GM23338 (cell line): ENCODE data around the gene RASL12. TPM values are rescaled to one million over a fixed set of nuclear protein-coding genes. Genes with fewer than 3 reads are reported as not detected.

Source experiments
- ATAC-seq: fragments of 200-7000 bp; cut with Tn5 transposase; 3 replicates; pipeline ENCODE4 v1.9.1; 2020
- DNase-seq: peaks from one replicate; pipeline ENCODE4 v3.0.0-alpha.2; 2015; ENCODE audit warnings: low spot score
- H2AFZ ChIP-seq: fragments of 200-600 bp; sonication (generic); 2 replicates; pipeline ENCODE4 v1.8.0; 2016; ENCODE audit warnings: antibody characterized with exemption, mild to moderate bottlenecking, moderate library complexity
- H3F3A ChIP-seq: fragments of 200-600 bp; sonication (generic); replicated peaks from 2 replicates; pipeline ENCODE4 v1.8.0; 2017; ENCODE audit warnings: antibody characterized with exemption, mixed run types, low read depth
- H3K27ac ChIP-seq: fragments of 200-600 bp; sonication (generic); 2 replicates; pipeline ENCODE4 v1.6.1; 2016; ENCODE audit warnings: low read depth
- H3K27me3 ChIP-seq: fragments of 200-600 bp; sonication (generic); 2 replicates; pipeline ENCODE4 v1.8.0; 2016; ENCODE audit warnings: mild to moderate bottlenecking, mixed run types, moderate library complexity; ENCODE audit not compliant: insufficient read depth
- H3K36me3 ChIP-seq: fragments of 200-600 bp; sonication (generic); 2 replicates; pipeline ENCODE4 v1.8.0; 2016; ENCODE audit warnings: mild to moderate bottlenecking; ENCODE audit not compliant: insufficient read depth
- H3K4me1 ChIP-seq: fragments of 200-600 bp; sonication (generic); 2 replicates; pipeline ENCODE4 v1.8.0; 2016; ENCODE audit warnings: mild to moderate bottlenecking, moderate library complexity; ENCODE audit not compliant: insufficient read depth
- H3K4me2 ChIP-seq: fragments of 200-600 bp; sonication (generic); 2 replicates; pipeline ENCODE4 v1.7.1; 2017; ENCODE audit warnings: mixed run types
- H3K4me3 ChIP-seq: fragments of 200-600 bp; sonication (generic); 2 replicates; pipeline ENCODE4 v1.6.1; 2016; ENCODE audit warnings: mixed run types
- H3K79me2 ChIP-seq: fragments of 200-600 bp; sonication (generic); replicated peaks from 2 replicates; pipeline ENCODE4 v1.8.0; 2017; ENCODE audit warnings: mild to moderate bottlenecking; ENCODE audit not compliant: insufficient read depth
- H3K9me2 ChIP-seq: fragments of 200-600 bp; sonication (generic); 2 replicates; pipeline ENCODE4 v1.8.0; 2017; ENCODE audit not compliant: insufficient read depth
- H4K20me1 ChIP-seq: fragments of 200-600 bp; sonication (generic); replicated peaks from 2 replicates; pipeline ENCODE4 v1.8.0; 2017; ENCODE audit warnings: mild to moderate bottlenecking; ENCODE audit not compliant: insufficient read depth
- H3K27ac Mint-ChIP-seq: 2 replicates; pipeline ENCODE4 v1.8.0; 2020; ENCODE audit warnings: inconsistent platforms, mild to moderate bottlenecking, moderate library complexity, mixed read lengths
- H3K27me3 Mint-ChIP-seq: 3 replicates; pipeline ENCODE4 v1.8.0; 2022; ENCODE audit warnings: low read depth, mild to moderate bottlenecking, moderate library complexity, mixed read lengths, inconsistent platforms; ENCODE audit not compliant: insufficient read depth, poor library complexity
- H3K36me3 Mint-ChIP-seq: 3 replicates; pipeline ENCODE4 v1.8.0; 2021; ENCODE audit warnings: low read depth, mild to moderate bottlenecking, inconsistent platforms, moderate library complexity, mixed read lengths
- H3K4me1 Mint-ChIP-seq: 3 replicates; pipeline ENCODE4 v1.8.0; 2020; ENCODE audit warnings: mild to moderate bottlenecking, inconsistent platforms, mixed read lengths
- H3K4me3 Mint-ChIP-seq: 3 replicates; pipeline ENCODE4 v1.8.0; 2021; ENCODE audit warnings: moderate library complexity, mild to moderate bottlenecking, inconsistent platforms, mixed read lengths
- H3K9me3 Mint-ChIP-seq: 3 replicates; pipeline ENCODE4 v1.8.0; 2020; ENCODE audit warnings: moderate library complexity, mild to moderate bottlenecking, inconsistent platforms, mixed read lengths
- CREB1 ChIP-seq: fragments of 250-450 bp; sonication (Bioruptor Pico); IDR thresholded peaks from 2 replicates; pipeline ENCODE4 v1.5.0; 2020; ENCODE audit warnings: low read depth, mild to moderate bottlenecking, moderate library complexity
- ETS1 ChIP-seq: IDR thresholded peaks from 2 replicates; pipeline ENCODE4 v1.6.1; 2016; ENCODE audit warnings: antibody characterized with exemption
- EZH2 ChIP-seq: fragments of 200-600 bp; sonication (generic); IDR thresholded peaks from one replicate; pipeline ENCODE4 v1.8.0; 2017; ENCODE audit warnings: antibody characterized with exemption, mild to moderate bottlenecking, low read depth; ENCODE audit not compliant: unreplicated experiment
- EZH2phosphoT487 ChIP-seq: fragments of 200-600 bp; sonication (generic); IDR thresholded peaks from one replicate; pipeline ENCODE4 v1.8.1; 2018; ENCODE audit warnings: antibody characterized with exemption; ENCODE audit not compliant: unreplicated experiment
- JUNB ChIP-seq: IDR thresholded peaks from one replicate; pipeline ENCODE4 v1.6.1; 2016; ENCODE audit warnings: antibody characterized with exemption; ENCODE audit not compliant: unreplicated experiment
- NANOG ChIP-seq: IDR thresholded peaks from 2 replicates; pipeline ENCODE4 v1.6.1; 2016; ENCODE audit warnings: antibody characterized with exemption, borderline replicate concordance
- POLR2AphosphoS5 ChIP-seq: IDR thresholded peaks from 2 replicates; pipeline ENCODE4 v1.6.1; 2016; ENCODE audit warnings: antibody characterized with exemption, low read depth
- STAT1 ChIP-seq: IDR thresholded peaks from one replicate; pipeline ENCODE4 v1.6.1; 2016; ENCODE audit warnings: antibody characterized with exemption; ENCODE audit not compliant: unreplicated experiment
- ZNF114 ChIP-seq: fragments of 250-450 bp; sonication (Bioruptor Pico); IDR thresholded peaks from 2 replicates; pipeline ENCODE4 v1.5.0; 2020; ENCODE audit warnings: mild to moderate bottlenecking, moderate library complexity
- ZNF331 ChIP-seq: fragments of 250-450 bp; sonication (Bioruptor Pico); IDR thresholded peaks from 2 replicates; pipeline ENCODE4 v1.5.0; 2020; ENCODE audit warnings: low read depth, mild to moderate bottlenecking, moderate library complexity
- ZNF462 ChIP-seq: fragments of 250-450 bp; sonication (Bioruptor Pico); IDR thresholded peaks from 2 replicates; pipeline ENCODE4 v1.5.0; 2020; ENCODE audit warnings: mild to moderate bottlenecking, moderate library complexity
- polyA plus RNA-seq: library from polyadenylated mRNA; unstranded; fragments of >200 nt; fragmentation: Nextera tagmentation; extraction: Ambion mirVana; gene quantifications from 2 replicates; pipeline ENCODE4 v1.2.1, GENCODE V29; 2016
- total RNA-seq: library from RNA; depleted of rRNA; stranded (reverse); fragments of >200 nt; shearing (Covaris generic); gene quantifications from 2 replicates; pipeline ENCODE4 v1.2.3, GENCODE V29; 2014
- TF ChIP-seq, protein P1 (sequence below): IDR thresholded peaks from one replicate; pipeline ENCODE4 v1.6.1; 2018; ENCODE audit warnings: antibody characterized with exemption; ENCODE audit not compliant: unreplicated experiment
- TF ChIP-seq, protein P2 (sequence below), 2 experiments: fragments of 200-600 bp in 1 of 2; sonication (generic) in 1 of 2; conservative IDR thresholded peaks; 2 replicates each; pipeline versions ENCODE4 v1.5.1 to v1.6.1; 2016 to 2017; ENCODE audit warnings: antibody characterized with exemption in 2 of 2, low read depth in 2 of 2, mild to moderate bottlenecking in 2 of 2, moderate library complexity in 1 of 2

The RASL12 gene
- total and polyA plus RNA-seq, 2 experiments from 2014 or later = 4.5 to 27.7 TPM

DNA sequence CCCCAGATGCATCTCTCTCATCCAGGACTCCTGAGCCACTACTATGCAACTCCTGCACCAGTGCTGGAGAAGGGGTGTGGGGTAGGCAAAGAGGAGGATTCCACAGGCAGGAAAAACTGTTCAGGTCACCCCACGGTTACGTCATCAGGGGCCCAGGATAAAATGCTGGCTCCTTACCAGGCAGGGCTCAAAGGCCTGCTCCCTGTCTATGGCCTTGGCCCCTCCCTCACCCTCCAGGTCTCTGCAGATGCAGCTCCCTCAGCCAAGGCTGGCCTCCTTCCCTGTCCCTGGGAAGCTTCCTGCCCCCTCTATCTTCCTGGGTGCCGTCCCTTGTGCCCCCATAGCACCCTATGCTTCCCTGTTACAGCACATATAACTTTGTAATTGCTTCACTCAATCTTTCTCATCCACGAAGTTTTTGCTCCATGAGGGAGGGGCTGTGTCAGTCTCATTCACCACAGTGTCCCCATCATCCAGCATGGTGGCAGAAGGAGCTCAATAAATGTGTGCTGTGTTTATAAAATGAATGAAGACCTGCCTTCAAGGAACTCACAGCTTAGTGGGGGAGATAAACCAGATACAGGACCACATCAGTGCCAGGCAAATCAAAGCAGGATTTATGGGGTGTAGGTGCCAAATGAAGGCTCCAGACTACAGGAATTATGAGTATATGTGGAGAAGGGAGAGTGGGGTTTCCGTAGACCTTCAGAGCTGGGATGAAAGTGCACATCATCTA, 27.4 kb upstream of the RASL12 start:
- Mint-ChIP-seq H3K4me1 (no peaks in the 10 kb centered on the region; the same call in 2 of the 3 replicates), H3K27ac (no peak overlapping the region), H3K9me3 (no peaks in the 10 kb centered on the region), H3K36me3 (no peaks in the 10 kb centered on the region), H3K27me3 (peaks cover 9% of the 10 kb centered on the region), H3K4me3 (no peak overlapping the region)
- TF ChIP-seq ZNF331 (CRISPR knock-in tag) (no peak), CREB1 (CRISPR knock-in tag) (no peak), EZH2phosphoT487 (no peak), ZNF114 (CRISPR knock-in tag) (no peak), POLR2AphosphoS5 (no peak), JUNB (no peak), EZH2 (no peak), ZNF462 (CRISPR knock-in tag) (no peak), STAT1 (no peak), ETS1 (no peak), NANOG (no peak)
- TF ChIP-seq, protein P1, sequence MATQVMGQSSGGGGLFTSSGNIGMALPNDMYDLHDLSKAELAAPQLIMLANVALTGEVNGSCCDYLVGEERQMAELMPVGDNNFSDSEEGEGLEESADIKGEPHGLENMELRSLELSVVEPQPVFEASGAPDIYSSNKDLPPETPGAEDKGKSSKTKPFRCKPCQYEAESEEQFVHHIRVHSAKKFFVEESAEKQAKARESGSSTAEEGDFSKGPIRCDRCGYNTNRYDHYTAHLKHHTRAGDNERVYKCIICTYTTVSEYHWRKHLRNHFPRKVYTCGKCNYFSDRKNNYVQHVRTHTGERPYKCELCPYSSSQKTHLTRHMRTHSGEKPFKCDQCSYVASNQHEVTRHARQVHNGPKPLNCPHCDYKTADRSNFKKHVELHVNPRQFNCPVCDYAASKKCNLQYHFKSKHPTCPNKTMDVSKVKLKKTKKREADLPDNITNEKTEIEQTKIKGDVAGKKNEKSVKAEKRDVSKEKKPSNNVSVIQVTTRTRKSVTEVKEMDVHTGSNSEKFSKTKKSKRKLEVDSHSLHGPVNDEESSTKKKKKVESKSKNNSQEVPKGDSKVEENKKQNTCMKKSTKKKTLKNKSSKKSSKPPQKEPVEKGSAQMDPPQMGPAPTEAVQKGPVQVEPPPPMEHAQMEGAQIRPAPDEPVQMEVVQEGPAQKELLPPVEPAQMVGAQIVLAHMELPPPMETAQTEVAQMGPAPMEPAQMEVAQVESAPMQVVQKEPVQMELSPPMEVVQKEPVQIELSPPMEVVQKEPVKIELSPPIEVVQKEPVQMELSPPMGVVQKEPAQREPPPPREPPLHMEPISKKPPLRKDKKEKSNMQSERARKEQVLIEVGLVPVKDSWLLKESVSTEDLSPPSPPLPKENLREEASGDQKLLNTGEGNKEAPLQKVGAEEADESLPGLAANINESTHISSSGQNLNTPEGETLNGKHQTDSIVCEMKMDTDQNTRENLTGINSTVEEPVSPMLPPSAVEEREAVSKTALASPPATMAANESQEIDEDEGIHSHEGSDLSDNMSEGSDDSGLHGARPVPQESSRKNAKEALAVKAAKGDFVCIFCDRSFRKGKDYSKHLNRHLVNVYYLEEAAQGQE = no peak
- TF ChIP-seq, protein P2, sequence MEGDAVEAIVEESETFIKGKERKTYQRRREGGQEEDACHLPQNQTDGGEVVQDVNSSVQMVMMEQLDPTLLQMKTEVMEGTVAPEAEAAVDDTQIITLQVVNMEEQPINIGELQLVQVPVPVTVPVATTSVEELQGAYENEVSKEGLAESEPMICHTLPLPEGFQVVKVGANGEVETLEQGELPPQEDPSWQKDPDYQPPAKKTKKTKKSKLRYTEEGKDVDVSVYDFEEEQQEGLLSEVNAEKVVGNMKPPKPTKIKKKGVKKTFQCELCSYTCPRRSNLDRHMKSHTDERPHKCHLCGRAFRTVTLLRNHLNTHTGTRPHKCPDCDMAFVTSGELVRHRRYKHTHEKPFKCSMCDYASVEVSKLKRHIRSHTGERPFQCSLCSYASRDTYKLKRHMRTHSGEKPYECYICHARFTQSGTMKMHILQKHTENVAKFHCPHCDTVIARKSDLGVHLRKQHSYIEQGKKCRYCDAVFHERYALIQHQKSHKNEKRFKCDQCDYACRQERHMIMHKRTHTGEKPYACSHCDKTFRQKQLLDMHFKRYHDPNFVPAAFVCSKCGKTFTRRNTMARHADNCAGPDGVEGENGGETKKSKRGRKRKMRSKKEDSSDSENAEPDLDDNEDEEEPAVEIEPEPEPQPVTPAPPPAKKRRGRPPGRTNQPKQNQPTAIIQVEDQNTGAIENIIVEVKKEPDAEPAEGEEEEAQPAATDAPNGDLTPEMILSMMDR (conservative IDR thresholded peaks at IDR 0.05; ENCODE audit: low read depth in 2 of 2) = no peak
- Histone ChIP-seq H3K4me3 (no peak overlapping the region), H3K36me3 (no peaks in the 10 kb centered on the region), H3K27me3 (no peaks in the 10 kb centered on the region), H3K79me2 (no peaks in the 10 kb centered on the region), H3K27ac (no peak overlapping the region), H4K20me1 (no peaks in the 10 kb centered on the region), H3K4me1 (no peaks in the 10 kb centered on the region), H3K4me2 (no peak overlapping the region), H3F3A (no peaks in the 10 kb centered on the region), H3K9me2 (no peaks in the 10 kb centered on the region), H2AFZ (no peak overlapping the region)
- ATAC-seq (no peak; the same call in 2 of the 3 replicates), DNase-seq (no peak)
